ENCODE measurements around the gene OR4C11.

The OR4C11 gene, protein sequence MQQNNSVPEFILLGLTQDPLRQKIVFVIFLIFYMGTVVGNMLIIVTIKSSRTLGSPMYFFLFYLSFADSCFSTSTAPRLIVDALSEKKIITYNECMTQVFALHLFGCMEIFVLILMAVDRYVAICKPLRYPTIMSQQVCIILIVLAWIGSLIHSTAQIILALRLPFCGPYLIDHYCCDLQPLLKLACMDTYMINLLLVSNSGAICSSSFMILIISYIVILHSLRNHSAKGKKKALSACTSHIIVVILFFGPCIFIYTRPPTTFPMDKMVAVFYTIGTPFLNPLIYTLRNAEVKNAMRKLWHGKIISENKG

DNA sequence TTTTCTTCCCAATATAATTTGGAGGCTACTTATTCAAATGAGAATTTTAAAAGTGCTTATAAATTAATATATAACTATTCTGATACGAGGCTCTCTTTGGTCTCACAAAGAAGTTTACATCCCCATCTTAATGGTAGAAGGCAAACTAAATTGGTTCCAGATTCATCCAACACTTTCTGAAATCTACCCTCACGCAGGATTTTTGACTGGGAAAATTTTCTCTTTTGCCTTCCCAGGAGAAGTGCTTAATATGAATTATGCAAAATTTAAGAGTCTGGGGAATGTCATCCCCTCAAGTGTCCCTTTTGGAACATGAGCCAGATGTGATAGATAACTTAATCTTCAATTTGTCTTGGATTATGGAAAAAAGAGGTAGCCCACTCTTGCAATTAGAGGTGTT is at the start of gene OR4C11:
Gene OR4C11 (minus strand): TSS at position 101 of the 400 bp plus-strand sequence. CDS start 3,272 bp downstream, outside the sequence.
- no peak for DNase-seq

DNA sequence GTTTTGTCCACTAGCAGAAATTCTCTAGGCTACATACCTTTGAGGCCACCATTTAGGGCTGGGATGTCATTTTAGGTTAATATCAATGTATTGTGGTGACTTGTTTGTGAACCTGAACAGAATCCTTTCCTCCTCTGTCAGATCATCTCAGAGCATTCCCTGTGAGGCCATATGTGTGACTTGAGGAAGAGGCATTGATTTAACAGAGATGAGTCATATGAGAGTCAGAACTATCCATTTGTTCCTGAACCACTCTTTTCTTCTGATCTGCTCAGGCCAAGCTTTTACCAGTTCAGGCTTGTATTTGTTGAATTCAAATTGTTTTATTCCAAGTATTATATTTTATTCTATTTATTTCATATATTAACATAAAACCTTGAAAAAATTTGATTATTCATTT is 47.7 kb upstream of the OR4C11 start:
- DNase-seq = no peak

DNA sequence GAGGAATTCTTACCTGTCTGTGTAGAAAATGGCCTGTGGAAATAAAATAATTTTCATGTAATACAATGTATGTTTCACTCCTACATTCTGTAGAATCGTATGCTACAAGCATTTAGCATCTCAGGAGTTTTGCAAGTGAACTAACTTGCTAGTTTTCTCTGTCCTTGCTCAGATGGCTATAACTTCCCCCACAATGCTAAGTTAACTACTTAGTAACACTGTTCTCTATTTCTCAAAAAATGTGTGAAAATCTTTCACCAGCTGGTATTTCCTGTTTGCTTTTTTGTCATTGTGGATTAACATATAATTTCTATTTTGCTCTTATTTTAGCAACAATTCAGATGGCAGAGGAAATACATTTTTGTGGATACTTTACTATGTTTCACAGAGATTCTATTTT is 45.1 kb upstream of the OR4C11 start:
- DNase-seq = no peak

DNA sequence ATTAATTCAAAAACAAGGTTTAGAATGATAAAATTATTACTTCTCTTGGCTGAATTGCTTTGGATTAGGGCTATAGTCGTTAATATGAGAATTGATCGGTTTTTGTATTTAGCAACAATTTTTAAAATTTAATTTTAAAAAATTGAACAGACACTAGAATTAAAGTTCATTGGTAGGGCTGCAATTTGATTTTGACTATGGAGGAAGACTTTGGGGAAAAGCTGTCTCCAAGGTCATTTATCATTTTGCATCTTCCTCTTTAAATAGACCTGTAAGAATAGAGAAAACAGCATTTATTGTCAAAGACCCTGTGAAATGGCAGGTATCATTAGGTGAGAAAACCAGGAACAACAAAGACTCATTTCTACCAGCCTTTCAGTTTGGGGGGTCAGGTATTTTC is 40.6 kb upstream of the OR4C11 start, which contains the start of gene OR4S2:
Gene OR4S2 (plus strand): TSS at position 301 of the 400 bp plus-strand sequence. CDS start 2,577 bp downstream, outside the sequence.
- DNase-seq = no peak

DNA sequence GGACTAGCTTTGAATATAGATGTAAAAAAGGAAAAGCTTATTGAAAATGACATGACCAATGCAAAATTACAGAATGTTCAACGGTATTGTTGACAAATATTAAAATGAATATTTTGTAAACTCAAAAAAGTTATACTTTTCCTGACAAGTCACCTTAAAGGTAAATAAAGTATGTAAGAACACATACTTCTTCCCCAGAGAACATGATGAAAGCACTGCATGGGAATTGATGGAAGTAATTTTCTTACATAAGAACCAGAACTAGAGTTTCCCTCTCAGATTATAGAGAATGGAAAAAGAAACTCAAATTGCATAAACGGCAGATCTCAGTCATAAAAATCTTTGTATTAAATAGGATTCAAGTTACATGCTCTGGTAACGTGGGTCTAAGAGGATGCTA is 27.4 kb upstream of the OR4C11 start, which contains the start of gene OR4P4:
Gene OR4P4 (plus strand): TSS at position 301 of the 400 bp plus-strand sequence.
- DNase-seq = no peak

DNA sequence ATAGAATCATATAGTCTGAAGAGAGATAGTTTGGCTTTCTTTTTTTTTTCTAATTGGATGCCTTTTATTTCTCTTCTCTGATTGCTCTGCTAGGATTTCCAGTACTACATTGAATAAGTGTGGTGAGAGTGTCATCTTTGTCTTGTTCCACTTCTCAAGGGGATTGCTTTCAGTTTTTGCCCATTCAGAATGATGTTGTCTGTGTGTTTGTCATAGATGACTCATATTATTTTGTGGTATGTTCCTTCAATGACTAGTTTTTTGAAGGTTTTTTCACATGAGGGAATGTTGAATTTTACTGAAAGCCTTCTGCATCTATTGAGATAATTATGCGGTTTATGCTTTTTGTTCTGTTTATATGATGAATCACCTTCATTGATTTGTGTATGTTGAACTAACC is 17.1 kb upstream of the OR4C11 start:
- DNase-seq = no peak

DNA sequence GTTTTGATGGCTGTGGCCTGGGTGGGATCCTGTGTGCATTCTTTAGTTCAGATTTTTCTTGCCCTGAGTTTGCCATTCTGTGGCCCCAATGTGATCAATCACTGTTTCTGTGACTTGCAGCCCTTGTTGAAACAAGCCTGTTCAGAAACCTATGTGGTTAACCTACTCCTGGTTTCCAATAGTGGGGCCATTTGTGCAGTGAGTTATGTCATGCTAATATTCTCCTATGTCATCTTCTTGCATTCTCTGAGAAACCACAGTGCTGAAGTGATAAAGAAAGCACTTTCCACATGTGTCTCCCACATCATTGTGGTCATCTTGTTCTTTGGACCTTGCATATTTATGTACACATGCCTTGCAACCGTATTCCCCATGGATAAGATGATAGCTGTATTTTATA is 34.9 kb downstream of the OR4C11 start:
- DNase-seq = no peak

DNA sequence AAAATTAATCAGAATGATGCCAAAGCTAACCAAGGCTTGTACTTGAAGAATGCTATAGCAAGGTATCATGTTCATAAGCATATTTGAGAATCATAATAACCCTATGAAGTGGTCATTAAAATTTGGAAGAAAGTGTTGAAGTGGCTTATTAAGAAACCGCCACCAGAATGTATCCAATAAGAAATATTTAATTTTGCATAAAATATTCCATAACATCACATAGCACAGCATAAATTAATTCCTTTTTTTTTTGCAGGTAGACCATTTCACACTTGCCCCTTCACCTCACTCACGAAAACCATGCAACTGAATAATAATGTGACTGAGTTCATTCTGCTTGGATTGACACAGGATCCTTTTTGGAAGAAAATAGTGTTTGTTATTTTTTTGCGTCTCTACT is 35.6 kb downstream of the OR4C11 start, which contains the start of gene OR4C16:
Gene OR4C16 (plus strand): TSS at position 301 of the 400 bp plus-strand sequence. CDS start 0 bp downstream, at position 301.
- DNase-seq = no peak

DNA sequence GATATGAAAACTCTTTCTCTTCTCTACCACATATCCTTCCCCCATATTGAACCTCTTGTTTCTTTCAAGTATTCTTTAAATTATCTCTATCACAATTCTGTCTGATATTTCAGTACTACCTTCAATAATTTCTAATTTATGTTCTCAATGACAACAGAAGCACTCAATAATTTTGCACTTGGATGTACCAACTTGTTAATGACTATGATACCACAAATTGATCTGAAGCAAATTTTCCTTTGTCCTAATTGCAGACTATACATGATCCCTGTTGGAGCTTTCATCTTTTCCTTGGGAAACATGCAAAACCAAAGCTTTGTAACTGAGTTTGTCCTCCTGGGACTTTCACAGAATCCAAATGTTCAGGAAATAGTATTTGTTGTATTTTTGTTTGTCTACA is 53.3 kb downstream of the OR4C11 start, which contains the start of gene OR4C15:
Gene OR4C15 (plus strand): TSS at position 301 of the 400 bp plus-strand sequence. CDS start 0 bp downstream, at position 301.
- DNase-seq = no peak
